HepG2 (cell line): ENCODE results near the gene DDX23. TPM values are rescaled to one million over a fixed set of nuclear protein-coding genes. Genes with fewer than 3 reads are reported as not detected.

Source experiments
- ZBTB40 ChIP-seq, 2 experiments: fragments of 450-650 bp in 1 of 2; sonication (generic) in 1 of 2; formaldehyde crosslinking in 1 of 2; IDR thresholded peaks; 2 replicates each; pipeline versions ENCODE4 v1.6.1 to v1.8.0; 2016 to 2022; ENCODE audit warnings: antibody characterized with exemption in 1 of 2, mild to moderate bottlenecking in 1 of 2, missing genetic modification reagents in 1 of 2
- polyA plus RNA-seq, 8 experiments: library from polyadenylated mRNA; depleted of rRNA in 3 of 8; stranded (reverse) in 7 of 8; unstranded in 1 of 8; fragments of >200 nt; fragmentation: Illumina TruSeq in 4 of 8; extraction: Trizol in 4 of 8; gene quantifications; 2 replicates each; pipeline versions ENCODE4 v1.2.1 to v1.2.3, GENCODE V29; 2011 to 2016; ENCODE audit warnings: low read depth in 4 of 8, missing spikeins in 1 of 8, mixed read lengths in 1 of 8; ENCODE audit not compliant: insufficient read depth in 1 of 8
- total RNA-seq, 5 experiments: library from RNA; depleted of rRNA; stranded (reverse); fragments of >200 nt; fragmentation: Illumina TruSeq; extraction: Trizol; gene quantifications; 2 replicates each; pipeline ENCODE4 v1.2.3, GENCODE V29; 2016; ENCODE audit warnings: low read depth in 1 of 5

The DDX23 gene
- total and polyA plus RNA-seq, 2 of the 13 experiments (the other 11 are each of a cell fraction or from before 2014, with no cell fraction given) = 35.7 to 90.0 TPM

- TF ChIP-seq ZBTB40 (IDR thresholded peaks at IDR 0.05) = no peak
- TF ChIP-seq ZBTB40 (CRISPR knock-in tag; IDR thresholded peaks at IDR 0.05) = no peak
- TF ChIP-seq, all 625 proteins: peak for 43
Measured at GRCh38 chr12:48815126-48816110, 36.5 kb downstream of the DDX23 start (continued).
